ENCODE data around the gene PRAMEF27. TPM values are rescaled to one million over a fixed set of nuclear protein-coding genes. Genes with fewer than 3 reads are reported as not detected.
"Not testable (repeated sequence)": the region's sequence is repeated elsewhere in the genome, so short reads cannot be mapped to it uniquely, and the experiment has no call there.

PRAMEF27 gene
- not detected for polyA plus RNA-seq (2012; ENCODE audit: low read depth, missing spikeins)

DNA sequence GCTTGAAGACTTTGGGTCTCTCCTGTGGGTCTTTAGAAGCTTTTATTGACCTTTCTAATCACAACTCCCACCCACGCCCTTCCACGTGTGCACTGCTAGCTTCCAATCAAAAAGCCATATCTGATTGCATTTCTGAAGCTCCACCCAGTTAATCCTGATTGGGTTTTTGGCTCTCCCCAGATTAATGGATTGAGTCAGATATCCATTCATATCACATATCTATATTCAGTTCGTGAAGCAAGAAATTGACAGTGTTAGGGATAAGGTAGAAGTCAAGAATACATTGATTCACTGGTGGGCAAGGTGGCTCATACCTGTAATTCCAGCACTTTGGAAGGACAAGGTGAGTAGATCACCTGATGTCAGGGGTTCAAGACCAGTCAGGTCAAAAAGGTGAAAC lies at the start of gene PRAMEF27:
PRAMEF27 (minus strand) TSS at position 101 of the 400 bp plus-strand sequence. CDS start 2,916 bp downstream, outside the sequence.
- not testable (repeated sequence) for DNase-seq (ENCODE audit: insufficient read length, low spot score); FAIRE-seq

DNA sequence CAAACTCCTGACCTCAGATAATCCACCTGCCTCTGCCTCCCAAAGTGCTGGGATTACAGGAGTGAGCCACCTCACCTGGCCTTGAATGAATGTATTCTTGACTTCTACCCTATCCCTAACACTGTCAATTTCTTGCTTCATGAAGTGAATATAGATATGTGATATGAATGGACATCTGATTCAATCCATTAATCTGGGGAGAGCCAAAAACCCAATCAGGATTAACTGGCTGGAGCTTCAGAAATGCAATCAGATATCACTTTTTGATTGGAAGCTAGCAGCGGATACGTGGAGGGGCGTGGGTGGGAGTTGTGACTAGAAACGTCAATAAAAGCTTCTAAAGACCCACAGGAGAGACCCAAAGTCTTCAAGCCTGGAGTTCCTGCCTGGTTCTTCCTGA lies 14.1 kb upstream of the PRAMEF27 start, which contains the start of gene PRAMEF25:
PRAMEF25 (plus strand) TSS at position 301 of the 400 bp plus-strand sequence. CDS start 2,920 bp downstream, outside the sequence.
- FAIRE-seq; DNase-seq (ENCODE audit: insufficient read length, low spot score): not testable (repeated sequence)

DNA sequence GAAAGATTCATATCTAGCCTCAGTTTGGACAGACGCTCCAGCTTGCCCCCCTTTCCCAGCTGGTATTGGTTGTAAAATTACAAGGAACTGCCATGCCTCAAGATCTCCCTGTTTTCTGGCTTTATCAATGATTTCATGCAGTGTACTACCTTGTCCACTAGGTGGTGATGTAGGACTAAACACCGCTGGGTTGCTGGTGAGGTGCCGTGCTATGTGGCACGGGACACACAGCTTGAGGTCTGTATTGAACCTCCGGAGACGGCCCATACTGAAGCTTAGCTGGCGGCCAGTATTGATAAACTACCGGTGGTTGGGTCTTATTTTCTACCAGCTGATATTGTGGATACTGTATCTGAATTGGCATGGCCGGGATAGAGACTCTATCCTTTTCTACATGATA lies 36.5 kb downstream of the PRAMEF27 start:
- not testable (repeated sequence) for FAIRE-seq; DNase-seq (ENCODE audit: insufficient read length, low spot score)

DNA sequence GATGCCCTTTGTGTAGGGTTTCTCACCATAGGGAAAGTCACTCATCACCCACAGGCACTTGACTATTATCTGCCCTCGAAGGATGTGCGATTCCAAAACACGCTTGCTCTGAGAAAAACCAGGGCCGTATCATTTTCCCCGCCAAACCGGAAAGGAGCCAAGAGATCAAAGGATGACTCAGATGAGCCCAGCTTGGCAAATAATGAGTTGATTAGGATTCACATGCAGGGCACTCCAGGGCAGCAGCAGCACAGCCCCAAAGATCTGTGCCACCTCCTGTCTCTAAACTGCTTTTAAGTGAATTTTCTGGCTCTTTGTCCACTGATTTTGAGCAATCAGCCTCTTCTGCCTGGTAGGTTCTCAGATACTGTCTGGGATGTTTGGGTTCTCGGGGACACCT lies 44.4 kb downstream of the PRAMEF27 start:
- FAIRE-seq, result not testable (repeated sequence)

DNA sequence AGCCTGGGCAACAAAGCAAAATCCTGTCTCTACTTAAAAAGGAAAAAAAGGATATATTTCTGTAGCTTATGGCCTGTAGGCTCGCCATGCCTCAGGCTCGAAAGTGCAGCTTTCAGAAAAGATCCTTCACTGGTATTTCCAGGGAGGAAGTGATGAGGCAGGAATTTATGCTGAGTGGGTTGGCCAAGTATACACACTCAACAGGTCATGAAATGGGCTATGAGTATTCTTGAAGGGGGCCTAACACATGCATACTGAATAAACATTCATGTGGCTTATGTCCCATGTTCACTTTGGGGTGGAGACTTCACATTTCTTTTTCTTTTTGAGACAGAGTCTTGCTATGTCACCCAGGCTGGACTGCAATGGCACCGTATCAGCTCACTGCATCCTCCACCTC lies 47.0 kb downstream of the PRAMEF27 start:
- not testable (repeated sequence) for DNase-seq (ENCODE audit: insufficient read length, low spot score); FAIRE-seq

More for the DNA sequence above, 44.4 kb downstream of the PRAMEF27 start:
- not testable (repeated sequence) for DNase-seq (ENCODE audit: insufficient read length, low spot score)

DNA sequence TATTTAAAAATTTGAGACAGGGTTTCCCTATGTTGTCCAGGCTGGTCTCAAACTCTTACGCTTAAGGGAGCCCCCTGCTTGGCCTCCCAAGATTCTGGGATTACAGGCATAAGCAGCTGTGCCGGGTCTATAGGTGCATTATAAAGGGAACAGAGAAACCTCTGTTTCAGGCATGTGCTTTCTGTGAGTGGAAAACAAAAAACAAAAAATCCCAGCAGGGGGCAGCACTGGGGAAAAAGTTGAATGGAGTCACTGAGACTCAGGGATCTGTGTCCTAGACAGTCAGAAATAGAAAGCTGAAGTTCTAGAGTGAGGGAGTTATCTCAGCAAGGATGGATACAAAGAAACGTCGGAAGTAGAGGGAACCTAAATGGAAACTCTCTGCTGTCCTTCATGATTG lies 50.6 kb downstream of the PRAMEF27 start:
- not testable (repeated sequence) for DNase-seq (ENCODE audit: insufficient read length, low spot score); FAIRE-seq
